ENCODE measurements around the gene SLCO6A1. TPM values are rescaled to one million over a fixed set of nuclear protein-coding genes. Genes with fewer than 3 reads are reported as not detected.

SLCO6A1 gene, protein sequence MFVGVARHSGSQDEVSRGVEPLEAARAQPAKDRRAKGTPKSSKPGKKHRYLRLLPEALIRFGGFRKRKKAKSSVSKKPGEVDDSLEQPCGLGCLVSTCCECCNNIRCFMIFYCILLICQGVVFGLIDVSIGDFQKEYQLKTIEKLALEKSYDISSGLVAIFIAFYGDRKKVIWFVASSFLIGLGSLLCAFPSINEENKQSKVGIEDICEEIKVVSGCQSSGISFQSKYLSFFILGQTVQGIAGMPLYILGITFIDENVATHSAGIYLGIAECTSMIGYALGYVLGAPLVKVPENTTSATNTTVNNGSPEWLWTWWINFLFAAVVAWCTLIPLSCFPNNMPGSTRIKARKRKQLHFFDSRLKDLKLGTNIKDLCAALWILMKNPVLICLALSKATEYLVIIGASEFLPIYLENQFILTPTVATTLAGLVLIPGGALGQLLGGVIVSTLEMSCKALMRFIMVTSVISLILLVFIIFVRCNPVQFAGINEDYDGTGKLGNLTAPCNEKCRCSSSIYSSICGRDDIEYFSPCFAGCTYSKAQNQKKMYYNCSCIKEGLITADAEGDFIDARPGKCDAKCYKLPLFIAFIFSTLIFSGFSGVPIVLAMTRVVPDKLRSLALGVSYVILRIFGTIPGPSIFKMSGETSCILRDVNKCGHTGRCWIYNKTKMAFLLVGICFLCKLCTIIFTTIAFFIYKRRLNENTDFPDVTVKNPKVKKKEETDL
- not detected in 2 replicates for total RNA-seq

DNA sequence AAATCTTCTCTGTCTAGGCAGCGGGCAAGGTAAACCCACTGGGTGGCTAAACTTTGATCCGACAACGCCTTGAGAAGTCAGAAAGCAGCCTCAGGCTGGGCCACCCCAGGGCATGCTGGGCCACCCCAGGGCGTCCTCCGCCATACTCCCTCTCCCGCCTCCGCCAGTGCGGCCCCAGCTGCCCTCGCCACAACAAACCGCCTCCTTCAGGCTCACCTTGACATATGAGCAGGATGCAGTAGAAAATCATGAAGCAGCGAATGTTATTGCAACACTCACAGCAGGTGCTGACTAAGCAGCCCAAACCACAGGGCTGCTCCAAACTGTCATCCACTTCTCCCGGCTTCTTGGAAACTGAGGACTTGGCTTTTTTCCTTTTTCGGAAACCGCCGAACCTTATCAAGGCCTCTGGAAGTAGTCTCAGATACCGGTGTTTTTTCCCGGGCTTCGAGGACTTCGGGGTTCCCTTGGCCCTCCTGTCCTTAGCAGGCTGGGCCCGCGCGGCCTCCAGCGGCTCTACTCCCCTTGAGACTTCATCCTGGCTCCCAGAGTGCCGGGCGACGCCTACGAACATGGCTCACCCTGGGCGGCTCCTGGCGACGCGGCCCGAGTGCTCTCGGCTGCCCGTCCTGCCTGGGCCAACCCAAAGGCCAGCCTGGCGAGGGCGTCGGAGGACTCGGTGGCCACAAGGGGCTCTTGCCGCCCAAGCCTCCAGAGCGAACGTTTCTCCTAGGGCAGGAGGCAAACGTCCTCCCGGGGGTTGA lies at the start of gene SLCO6A1:
SLCO6A1 (minus strand) TSS at position 731 of the 764 bp plus-strand sequence; CDS start at position 574, 157 bp downstream.
- CTCF ChIA-PET: no interaction called here
- no peaks in the 10 kb centered on the region for H3K27me3 Mint-ChIP-seq
- H3K36me3 Mint-ChIP-seq (ENCODE audit: low read depth): no peaks in the 10 kb centered on the region
- TF ChIP-seq, protein P1, sequence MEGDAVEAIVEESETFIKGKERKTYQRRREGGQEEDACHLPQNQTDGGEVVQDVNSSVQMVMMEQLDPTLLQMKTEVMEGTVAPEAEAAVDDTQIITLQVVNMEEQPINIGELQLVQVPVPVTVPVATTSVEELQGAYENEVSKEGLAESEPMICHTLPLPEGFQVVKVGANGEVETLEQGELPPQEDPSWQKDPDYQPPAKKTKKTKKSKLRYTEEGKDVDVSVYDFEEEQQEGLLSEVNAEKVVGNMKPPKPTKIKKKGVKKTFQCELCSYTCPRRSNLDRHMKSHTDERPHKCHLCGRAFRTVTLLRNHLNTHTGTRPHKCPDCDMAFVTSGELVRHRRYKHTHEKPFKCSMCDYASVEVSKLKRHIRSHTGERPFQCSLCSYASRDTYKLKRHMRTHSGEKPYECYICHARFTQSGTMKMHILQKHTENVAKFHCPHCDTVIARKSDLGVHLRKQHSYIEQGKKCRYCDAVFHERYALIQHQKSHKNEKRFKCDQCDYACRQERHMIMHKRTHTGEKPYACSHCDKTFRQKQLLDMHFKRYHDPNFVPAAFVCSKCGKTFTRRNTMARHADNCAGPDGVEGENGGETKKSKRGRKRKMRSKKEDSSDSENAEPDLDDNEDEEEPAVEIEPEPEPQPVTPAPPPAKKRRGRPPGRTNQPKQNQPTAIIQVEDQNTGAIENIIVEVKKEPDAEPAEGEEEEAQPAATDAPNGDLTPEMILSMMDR (IDR thresholded peaks at IDR 0.05): no peak
- ATAC-seq (ENCODE audit: low read depth): no peak
- H3K27ac Mint-ChIP-seq: no peak within 1 kb of the TSS
- no peak within 1 kb of the TSS for H3K4me3 Mint-ChIP-seq
- POLR2A ChIA-PET: no interaction called here
- H3K9me3 Mint-ChIP-seq: no peaks in the 10 kb centered on the region
- intact Hi-C loops (cut with micrococcal nuclease): no loop called here
- no peak for DNase-seq
- H3K4me1 Mint-ChIP-seq: no peaks in the 10 kb centered on the region

DNA sequence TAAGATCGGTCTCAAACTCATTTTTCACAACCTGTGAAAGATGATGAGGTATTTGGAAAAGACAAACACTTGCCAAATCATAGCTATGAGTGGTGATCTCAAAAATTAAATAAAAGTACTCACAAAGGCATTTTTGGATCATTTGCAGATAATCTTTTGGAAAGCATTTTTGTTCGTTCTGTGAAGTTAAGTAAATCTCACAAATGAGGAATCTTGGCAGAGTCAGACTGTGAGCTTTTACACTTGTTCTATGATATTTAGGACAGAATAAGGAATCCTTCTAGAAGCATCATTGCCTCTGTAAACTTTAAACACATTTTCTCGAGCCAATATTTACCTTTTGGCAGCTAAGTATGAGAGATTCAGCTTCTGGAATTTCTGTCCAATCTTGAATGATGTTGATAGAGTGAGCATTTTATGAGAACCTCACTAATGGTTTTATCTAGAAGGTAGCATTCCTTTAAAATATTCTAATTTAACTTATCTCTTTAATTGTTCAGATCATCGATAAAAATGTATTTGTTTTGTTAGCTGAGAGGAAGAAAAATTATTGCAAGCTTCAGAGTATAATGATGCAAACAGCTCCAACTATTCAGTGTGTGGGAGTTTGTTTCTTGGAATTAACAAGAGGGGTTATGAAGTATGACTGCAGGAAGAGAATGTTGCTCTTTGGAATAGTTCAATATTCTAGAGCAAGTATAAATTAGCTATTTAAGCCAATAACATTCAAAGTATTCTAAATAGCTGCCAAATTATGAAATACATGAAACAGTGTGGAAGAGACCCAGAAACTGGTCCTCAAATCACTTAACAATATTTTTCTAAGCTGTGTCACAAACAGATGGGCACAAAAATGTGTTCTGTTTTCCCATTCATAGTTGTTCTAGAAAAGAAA lies 48.6 kb upstream of the SLCO6A1 start:
- H3K4me1 Mint-ChIP-seq: no peaks in the 10 kb centered on the region
- ChIA-PET CTCF (no interaction called here), POLR2A (no interaction called here)
- TF ChIP-seq, protein P1 (IDR thresholded peaks at IDR 0.05): no peak
- intact Hi-C loops (cut with micrococcal nuclease): no loop called here
- no peak overlapping the region for H3K4me3 Mint-ChIP-seq
- no peaks in the 10 kb centered on the region for H3K27me3 Mint-ChIP-seq
- no peak for ATAC-seq (ENCODE audit: low read depth)
- H3K27ac Mint-ChIP-seq: no peak overlapping the region
- H3K36me3 Mint-ChIP-seq (ENCODE audit: low read depth): no peaks in the 10 kb centered on the region
- peaks cover 5% of the 10 kb centered on the region for H3K9me3 Mint-ChIP-seq
- DNase-seq: no peak

DNA sequence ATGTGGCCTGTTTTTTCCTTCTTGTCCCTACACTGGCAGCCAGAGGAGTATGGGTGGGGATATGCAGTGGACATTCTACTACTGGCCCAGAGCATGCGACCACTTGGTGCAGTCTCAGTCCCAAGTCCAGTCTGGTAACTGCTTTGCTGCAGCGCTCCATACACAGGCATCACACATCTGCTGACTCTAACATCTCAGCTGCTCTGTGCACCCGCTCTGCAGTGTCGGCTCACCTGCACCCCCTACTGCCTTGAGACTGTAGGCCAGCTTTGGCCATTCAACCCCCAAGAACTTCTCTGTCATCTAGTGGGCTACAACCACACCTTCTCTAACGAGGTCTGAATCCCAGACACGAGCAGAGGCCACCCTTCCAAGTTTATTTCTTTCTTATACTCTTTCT lies 46.4 kb upstream of the SLCO6A1 start:
- intact Hi-C loops (cut with micrococcal nuclease): no loop called here
- Mint-ChIP-seq H3K27ac (no peak overlapping the region), H3K36me3 (ENCODE audit: low read depth) (no peaks in the 10 kb centered on the region), H3K4me3 (no peak overlapping the region), H3K4me1 (peaks cover 8% of the 10 kb centered on the region), H3K9me3 (peaks cover under 1% of the 10 kb centered on the region), H3K27me3 (no peaks in the 10 kb centered on the region)
- ChIA-PET CTCF (no interaction called here), POLR2A (no interaction called here)
- DNase-seq (no peak), ATAC-seq (ENCODE audit: low read depth) (no peak)
- TF ChIP-seq, protein P1 (IDR thresholded peaks at IDR 0.05): no peak

DNA sequence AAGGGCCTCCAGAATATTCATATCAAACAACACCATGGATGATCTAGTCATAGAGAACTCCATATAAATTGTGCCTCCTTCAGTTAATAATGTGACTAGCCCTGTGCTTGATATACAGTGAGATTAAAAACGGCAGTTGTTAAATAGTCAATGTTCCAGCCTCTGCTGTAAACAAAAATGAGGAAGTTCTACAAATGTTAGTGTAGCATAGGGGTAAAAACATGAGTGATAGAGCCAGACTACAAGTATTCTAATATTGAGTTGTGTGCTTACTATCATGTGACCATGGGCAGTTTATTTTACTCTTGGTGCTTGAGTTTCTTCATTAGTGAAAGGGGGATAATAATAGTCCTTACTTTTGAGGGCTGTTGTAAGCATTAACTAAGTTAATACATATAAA lies 43.3 kb upstream of the SLCO6A1 start:
- TF ChIP-seq, protein P1 (IDR thresholded peaks at IDR 0.05): no peak
- H3K27ac Mint-ChIP-seq: no peak overlapping the region
- intact Hi-C loops (cut with micrococcal nuclease): no loop called here
- no peaks in the 10 kb centered on the region for H3K27me3 Mint-ChIP-seq
- POLR2A ChIA-PET: no interaction called here
- H3K9me3 Mint-ChIP-seq: no peaks in the 10 kb centered on the region
- peaks cover 8% of the 10 kb centered on the region for H3K4me1 Mint-ChIP-seq
- CTCF ChIA-PET: no interaction called here
- ATAC-seq (ENCODE audit: low read depth) (no peak), DNase-seq (no peak)
- no peak overlapping the region for H3K4me3 Mint-ChIP-seq
- no peaks in the 10 kb centered on the region for H3K36me3 Mint-ChIP-seq (ENCODE audit: low read depth)

Data from activated B cell treated with CpG ODN at 0.5 μM for 24 hours (primary cell).